Transverse colon (tissue), 4 donors: ENCODE measurements around the gene SVIL. TPM values are rescaled to one million over a fixed set of nuclear protein-coding genes. Genes with fewer than 3 reads are reported as not detected.
"Not testable (repeated sequence)": the region's sequence is repeated elsewhere in the genome, so short reads cannot be mapped to it uniquely, and the experiment has no call there.

ENCODE experiments used
- DNase-seq: peaks from one replicate; pipeline ENCODE4 v3.0.0-alpha.2; 2019
- H3K27ac ChIP-seq, 4 donors: fragments of 200-600 bp; sonication (generic); 2 replicates each; pipeline ENCODE4 v1.5.1; 2016 to 2018; ENCODE audit warnings: inconsistent platforms in 4 of 4
- H3K27me3 ChIP-seq: fragments of 200-600 bp; sonication (generic); 2 replicates; pipeline ENCODE4 v1.5.1; 2017; ENCODE audit warnings: inconsistent platforms
- H3K36me3 ChIP-seq, 4 donors: fragments of 200-600 bp; sonication (generic); 2 replicates each; pipeline ENCODE4 v1.5.1; 2017 to 2019; ENCODE audit warnings: inconsistent platforms in 4 of 4
- H3K4me1 ChIP-seq, 4 donors: fragments of 200-600 bp; sonication (generic); 2 replicates each; pipeline ENCODE4 v1.5.1; 2017 to 2020; ENCODE audit warnings: inconsistent platforms in 4 of 4
- H3K4me3 ChIP-seq, 4 donors: fragments of 200-600 bp; sonication (generic); 1 replicate in 1 of 4; 2 replicates in 3 of 4; pipeline versions ENCODE4 v1.5.1 to v1.6.1; 2017 to 2019; ENCODE audit warnings: inconsistent platforms in 4 of 4
- H3K9me3 ChIP-seq, 2 donors: fragments of 200-600 bp; sonication (generic); 2 replicates each; pipeline ENCODE4 v1.5.1; 2017 to 2019; ENCODE audit warnings: inconsistent platforms in 2 of 2
- EP300 ChIP-seq: sonication (generic); formaldehyde crosslinking; IDR thresholded peaks from one replicate; pipeline ENCODE4 v1.6.1; 2017; ENCODE audit warnings: antibody characterized with exemption, low read depth
- POLR2A ChIP-seq: fragments of 450-650 bp; IDR thresholded peaks from one replicate; pipeline ENCODE4 v1.6.1; 2016; ENCODE audit warnings: antibody characterized with exemption, mild to moderate bottlenecking, moderate library complexity
- POLR2AphosphoS5 ChIP-seq, 3 donors: sonication (generic); formaldehyde crosslinking; IDR thresholded peaks; one replicate each; pipeline ENCODE4 v1.6.1; 2016; ENCODE audit warnings: antibody characterized with exemption in 3 of 3
- WGBS, 2 donors: methylation state at CpG; one replicate each; pipeline ENCODE4 v1.1.5; 2018; ENCODE audit warnings: low coverage in 1 of 2; 5-methylcytosine and 5-hydroxymethylcytosine counted together
- in situ Hi-C, 4 donors: fragments of 200-750 bp; cut with MboI; loops; one replicate each; pipeline versions ENCODE4 v1.15.0 to v1.15.1; 2017; ENCODE audit warnings: low sequenced_read_pairs in 3 of 4, low pct_ligation_motif_present in 1 of 4, low pct_unique_long_range_greater_than_20kb in 1 of 4
- intact Hi-C: fragments of 100-400 bp; cut with DNase I; formaldehyde crosslinking; loops from one replicate; pipeline ENCODE4 v1.15.1; 2023; ENCODE audit warnings: low total_unique reads
- total RNA-seq, 4 donors: library from RNA; depleted of rRNA; stranded (reverse); fragments of >200 nt; gene quantifications; one replicate each; pipeline ENCODE4 v1.1.0, GENCODE V29; 2016
- TF ChIP-seq, protein P1 (sequence below), 5 experiments: fragments of 200-600 bp in 3 of 5; fragments of 450-650 bp in 2 of 5; sonication (generic) in 3 of 5; IDR thresholded peaks; 1 replicate in 2 of 5; 2 replicates in 3 of 5; pipeline ENCODE4 v1.5.1; 2016 to 2017; ENCODE audit warnings: antibody characterized with exemption in 5 of 5, inconsistent platforms in 3 of 5, mild to moderate bottlenecking in 2 of 5, moderate library complexity in 1 of 5

SVIL gene
- total RNA-seq, 4 donors from 2014 or later: 146 to 192 (median 156) TPM

DNA sequence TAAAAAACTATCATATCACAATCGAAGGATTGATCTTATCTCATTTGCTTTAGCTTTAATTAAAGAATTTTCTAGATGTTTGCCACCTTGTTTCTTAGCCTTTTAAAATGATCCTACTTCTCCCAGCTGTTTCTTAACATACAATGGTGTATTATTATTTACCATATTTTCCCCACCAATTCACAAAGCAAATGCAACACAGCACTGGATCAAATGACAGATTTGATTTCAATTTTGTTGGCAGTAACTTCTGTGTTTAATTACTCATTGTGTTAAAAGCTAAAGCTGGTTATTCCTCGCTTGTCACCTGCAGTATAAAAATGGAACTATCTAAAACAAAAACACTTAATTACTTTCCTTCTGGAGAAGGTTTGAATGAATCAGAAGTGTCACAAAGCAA lies 19.6 kb downstream of the SVIL start:
- WGBS, 2 donors: 68 to 69% methylated on average over 2 of the region's 2 CpGs
- no peak for DNase-seq
- Histone ChIP-seq H3K27me3 (no peaks in the 10 kb centered on the region), H3K9me3 (no peaks in the 10 kb centered on the region), H3K4me1 (peaks cover 12 to 60% (median 43%) of the 10 kb centered on the region in 4 donors), H3K36me3 (no peaks in the 10 kb centered on the region), H3K4me3 (no peak overlapping the region), H3K27ac (peak overlapping the region in 3 of 4 donors; percentile 86 to 91 (median 90))
- intact Hi-C loops (no loop called here), in situ Hi-C loops (no loop called here)
- TF ChIP-seq EP300 (no peak), POLR2AphosphoS5 (IDR thresholded peaks at IDR 0.05) (no peak), POLR2A (no peak)
- TF ChIP-seq, protein P1, sequence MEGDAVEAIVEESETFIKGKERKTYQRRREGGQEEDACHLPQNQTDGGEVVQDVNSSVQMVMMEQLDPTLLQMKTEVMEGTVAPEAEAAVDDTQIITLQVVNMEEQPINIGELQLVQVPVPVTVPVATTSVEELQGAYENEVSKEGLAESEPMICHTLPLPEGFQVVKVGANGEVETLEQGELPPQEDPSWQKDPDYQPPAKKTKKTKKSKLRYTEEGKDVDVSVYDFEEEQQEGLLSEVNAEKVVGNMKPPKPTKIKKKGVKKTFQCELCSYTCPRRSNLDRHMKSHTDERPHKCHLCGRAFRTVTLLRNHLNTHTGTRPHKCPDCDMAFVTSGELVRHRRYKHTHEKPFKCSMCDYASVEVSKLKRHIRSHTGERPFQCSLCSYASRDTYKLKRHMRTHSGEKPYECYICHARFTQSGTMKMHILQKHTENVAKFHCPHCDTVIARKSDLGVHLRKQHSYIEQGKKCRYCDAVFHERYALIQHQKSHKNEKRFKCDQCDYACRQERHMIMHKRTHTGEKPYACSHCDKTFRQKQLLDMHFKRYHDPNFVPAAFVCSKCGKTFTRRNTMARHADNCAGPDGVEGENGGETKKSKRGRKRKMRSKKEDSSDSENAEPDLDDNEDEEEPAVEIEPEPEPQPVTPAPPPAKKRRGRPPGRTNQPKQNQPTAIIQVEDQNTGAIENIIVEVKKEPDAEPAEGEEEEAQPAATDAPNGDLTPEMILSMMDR (IDR thresholded peaks at IDR 0.05): no peak

DNA sequence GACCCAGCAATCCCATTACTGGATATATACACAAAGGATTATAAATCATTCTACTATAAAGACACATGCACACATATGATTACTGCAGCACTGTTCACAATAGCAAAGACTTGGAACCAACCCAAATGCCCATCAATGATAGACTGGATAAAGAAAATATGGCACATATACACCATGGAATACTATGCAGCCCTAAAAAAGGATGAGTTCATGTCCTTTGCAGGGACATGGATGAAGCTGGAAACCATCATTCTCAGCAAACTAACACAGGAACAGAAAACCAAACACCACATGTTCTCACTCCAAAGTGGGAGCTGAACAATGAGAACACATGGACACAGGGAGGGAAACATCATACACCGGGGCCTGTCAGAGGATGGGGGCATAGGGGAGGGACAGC lies 20.5 kb downstream of the SVIL start:
- H3K4me1 ChIP-seq: peaks cover 12 to 55% (median 35%) of the 10 kb centered on the region in 4 donors
- H3K36me3 ChIP-seq, H3K4me3 ChIP-seq, DNase-seq, H3K9me3 ChIP-seq, H3K27ac ChIP-seq, in situ Hi-C loops, intact Hi-C loops, H3K27me3 ChIP-seq: not testable (repeated sequence)
- WGBS, 2 donors: 100% methylated on average over 1 of the region's 1 CpG

DNA sequence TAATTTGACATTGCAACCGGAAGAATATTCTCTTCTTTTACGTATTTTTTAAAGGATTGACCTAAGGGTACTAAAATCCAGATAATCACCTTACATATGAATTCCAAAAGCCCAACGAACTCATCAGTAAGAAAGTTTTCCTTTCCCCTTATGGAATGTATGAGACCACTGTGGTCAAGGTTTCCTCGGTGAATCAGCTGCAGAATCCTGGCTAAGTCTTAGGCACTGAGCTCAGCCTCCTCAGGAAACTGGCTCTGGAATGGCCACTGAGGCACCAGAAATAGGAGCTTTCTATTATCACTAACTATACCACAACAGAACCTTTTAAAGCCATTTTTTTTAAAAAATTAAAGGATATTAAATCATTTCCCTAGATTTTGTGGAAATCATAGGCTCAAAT lies 21.0 kb downstream of the SVIL start:
- TF ChIP-seq POLR2AphosphoS5 (IDR thresholded peaks at IDR 0.05): no peak
- TF ChIP-seq POLR2A: no peak
- TF ChIP-seq EP300: no peak
- TF ChIP-seq, protein P1 (IDR thresholded peaks at IDR 0.05): no peak
- 93 to 97% methylated on average over 4 of the region's 4 CpGs for WGBS, 2 donors
- no peak for DNase-seq
- Histone ChIP-seq H3K9me3 (no peaks in the 10 kb centered on the region), H3K4me3 (no peak overlapping the region), H3K27ac (no peak overlapping the region), H3K4me1 (peaks cover 12 to 50% (median 30%) of the 10 kb centered on the region in 4 donors), H3K36me3 (no peaks in the 10 kb centered on the region), H3K27me3 (no peaks in the 10 kb centered on the region)
- in situ Hi-C loops: no loop called here
- intact Hi-C loops: no loop called here

DNA sequence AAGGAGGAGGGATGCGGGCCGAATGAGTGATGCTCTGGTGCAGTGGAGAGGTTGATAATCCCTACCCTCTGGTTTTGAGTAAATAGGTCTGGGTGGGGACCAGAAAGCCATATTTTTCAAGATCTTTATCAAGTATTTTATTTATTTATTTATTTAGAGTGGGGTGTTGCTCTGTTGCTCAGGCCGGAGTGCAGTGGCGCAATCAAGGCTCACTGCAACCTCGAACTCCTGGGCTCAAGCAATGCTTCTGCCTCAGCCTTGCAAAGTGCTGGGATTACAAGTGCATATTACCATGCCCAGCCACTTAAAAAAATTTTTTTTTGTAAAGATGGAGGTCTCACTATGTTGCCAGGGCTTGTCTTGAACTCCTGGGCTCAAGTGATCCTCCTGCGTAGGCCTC lies 21.6 kb downstream of the SVIL start:
- Histone ChIP-seq H3K4me3 (no peak overlapping the region), H3K9me3 (no peaks in the 10 kb centered on the region), H3K4me1 (peaks cover 9 to 48% (median 24%) of the 10 kb centered on the region in 4 donors), H3K36me3 (no peaks in the 10 kb centered on the region), H3K27ac (no peak overlapping the region), H3K27me3 (no peaks in the 10 kb centered on the region)
- in situ Hi-C loops: no loop called here
- intact Hi-C loops: no loop called here
- no peak for DNase-seq
- WGBS, 2 donors: 89 to 94% methylated on average over 5 to 6 of the region's 6 CpGs
- no peak for TF ChIP-seq POLR2A
- TF ChIP-seq, protein P1 (IDR thresholded peaks at IDR 0.05): no peak
- no peak for TF ChIP-seq POLR2AphosphoS5 (IDR thresholded peaks at IDR 0.05)
- TF ChIP-seq EP300: no peak

DNA sequence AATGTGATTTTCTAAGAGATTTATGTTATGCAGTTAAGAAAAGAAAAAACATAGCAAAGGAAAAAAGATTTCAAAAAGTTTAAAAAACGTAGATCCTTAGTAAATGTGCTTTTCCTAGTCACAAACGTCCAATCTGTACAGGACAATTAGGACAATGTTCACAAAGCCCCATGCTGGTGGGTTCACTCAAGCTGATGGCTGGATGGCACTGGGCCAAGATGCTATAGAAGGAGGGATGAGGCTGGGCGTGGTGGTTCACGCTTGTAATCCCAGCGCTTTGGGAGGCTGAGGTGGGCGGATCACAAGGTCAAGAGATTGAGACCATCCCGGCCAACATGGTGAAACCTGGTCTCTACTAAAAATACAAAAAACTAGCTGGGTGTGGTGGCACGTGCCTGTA lies 22.1 kb downstream of the SVIL start:
- no peak for DNase-seq
- in situ Hi-C loops: no loop called here
- no peaks in the 10 kb centered on the region for H3K9me3 ChIP-seq
- intact Hi-C loops: no loop called here
- WGBS, 2 donors: 41 to 75% methylated on average over 2 to 8 of the region's 8 CpGs
- TF ChIP-seq EP300 (no peak), POLR2A (no peak), POLR2AphosphoS5 (IDR thresholded peaks at IDR 0.05) (peak in 1 of 3 donors; percentile 12)
- TF ChIP-seq, protein P1 (IDR thresholded peaks at IDR 0.05): no peak
- H3K27ac ChIP-seq: peak overlapping the region in 1 of 4 donors; percentile 10
- H3K36me3 ChIP-seq: no peaks in the 10 kb centered on the region
- H3K4me1 ChIP-seq: peaks cover 4 to 46% (median 19%) of the 10 kb centered on the region in 4 donors
- H3K4me3 ChIP-seq: no peak overlapping the region
- H3K27me3 ChIP-seq: no peaks in the 10 kb centered on the region
